HG02938 (cell line): Measurements from ENCODE around the gene CAMK4.
"Not testable (repeated sequence)": the region's sequence is repeated elsewhere in the genome, so short reads cannot be mapped to it uniquely, and the experiment has no call there.

Source experiments
- ATAC-seq: cut with Tn5 transposase; IDR thresholded peaks from one replicate; pipeline ENCODE4 v1.9.1; 2021; ENCODE audit warnings: mild to moderate bottlenecking, moderate library complexity; ENCODE audit not compliant: unreplicated experiment

Gene CAMK4

DNA sequence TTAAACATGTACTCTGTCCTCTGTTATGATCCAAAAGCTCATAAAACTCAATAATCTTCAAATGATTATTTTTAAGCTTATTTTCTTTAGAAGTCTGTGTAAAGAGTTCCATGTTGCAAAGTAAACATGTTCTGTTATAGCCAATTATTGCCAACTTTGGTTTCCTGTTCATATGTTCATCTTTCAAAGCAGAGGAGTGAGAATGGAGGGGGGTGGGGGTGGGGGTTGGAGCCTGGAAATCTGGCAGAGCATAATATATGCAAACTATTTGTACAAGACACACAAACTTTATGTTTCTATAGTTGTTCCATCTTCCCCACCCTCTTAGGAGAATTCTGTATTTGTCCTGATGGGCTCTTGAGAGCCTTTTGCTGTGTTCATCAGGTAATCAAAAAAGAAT is 153.1 kb downstream of the CAMK4 start:
- no peak for ATAC-seq

DNA sequence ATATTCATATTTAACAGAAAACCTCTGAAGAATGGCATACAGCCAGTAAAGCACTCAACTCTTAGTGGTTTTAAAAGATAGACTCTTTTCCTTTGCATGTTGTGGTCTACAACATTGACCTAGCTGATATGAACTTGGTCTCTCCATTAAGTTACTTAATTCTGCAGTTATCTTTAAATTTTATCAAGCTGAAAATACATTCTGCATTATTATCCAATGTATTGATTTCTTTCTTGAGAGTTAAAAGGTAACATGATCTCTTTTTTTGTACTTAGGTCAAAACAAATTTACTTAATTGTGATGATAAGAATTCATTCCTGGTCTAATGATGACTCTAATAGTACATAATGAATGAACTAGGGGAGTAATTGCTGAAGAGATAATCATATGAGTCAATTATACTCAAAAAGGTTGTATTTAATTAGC is 155.2 kb downstream of the CAMK4 start:
- ATAC-seq: no peak

DNA sequence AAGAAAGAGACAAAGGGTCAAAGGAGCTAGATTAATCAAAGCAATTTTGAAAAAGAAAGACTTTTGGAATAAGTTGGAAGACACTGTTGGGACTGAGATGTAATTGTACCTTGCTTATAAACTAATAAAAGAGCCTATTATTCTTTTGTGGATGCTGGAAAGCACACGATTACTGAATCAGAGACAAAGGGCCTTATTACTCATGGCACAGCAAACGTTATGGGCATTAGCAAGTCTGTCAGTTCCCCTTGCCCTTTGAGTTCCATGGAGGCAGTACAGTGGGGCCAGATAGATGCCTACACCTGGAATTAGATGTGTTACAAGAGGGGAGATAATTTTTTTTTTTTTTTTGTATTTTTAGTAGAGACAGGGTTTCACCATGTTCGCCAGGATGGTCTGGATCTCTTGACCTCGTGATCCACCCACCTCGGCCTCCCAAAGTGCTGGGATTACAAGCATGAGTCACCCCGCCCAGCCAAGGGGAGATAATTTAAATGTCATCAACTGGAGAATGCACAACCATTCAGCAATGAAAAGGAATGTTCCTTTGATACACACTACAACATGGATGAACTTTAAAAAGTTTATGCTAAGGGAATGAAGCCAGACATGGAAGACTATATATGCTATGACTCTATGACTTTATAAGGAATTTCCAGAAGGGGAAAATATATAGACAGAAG is 159.2 kb downstream of the CAMK4 start:
- ATAC-seq: no peak

DNA sequence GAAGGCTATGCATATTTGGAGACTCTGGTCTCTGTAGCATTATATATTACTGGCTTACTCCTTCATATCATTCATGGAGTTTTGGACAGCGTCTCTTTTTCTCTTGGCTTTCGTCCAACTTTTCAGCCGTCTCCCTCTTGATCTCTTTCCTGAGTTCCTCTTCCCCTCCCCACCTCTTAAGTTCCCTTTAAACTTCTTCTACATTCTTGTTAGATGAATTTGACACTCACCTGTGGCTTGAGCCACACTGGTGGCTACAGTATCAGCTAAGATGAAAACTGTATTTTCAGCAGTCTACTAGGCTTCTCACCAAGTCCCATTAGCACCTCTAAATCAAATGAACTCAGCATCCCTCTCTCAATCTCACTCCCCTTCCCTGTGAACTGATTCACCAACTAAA is 160.0 kb downstream of the CAMK4 start:
- no peak for ATAC-seq

DNA sequence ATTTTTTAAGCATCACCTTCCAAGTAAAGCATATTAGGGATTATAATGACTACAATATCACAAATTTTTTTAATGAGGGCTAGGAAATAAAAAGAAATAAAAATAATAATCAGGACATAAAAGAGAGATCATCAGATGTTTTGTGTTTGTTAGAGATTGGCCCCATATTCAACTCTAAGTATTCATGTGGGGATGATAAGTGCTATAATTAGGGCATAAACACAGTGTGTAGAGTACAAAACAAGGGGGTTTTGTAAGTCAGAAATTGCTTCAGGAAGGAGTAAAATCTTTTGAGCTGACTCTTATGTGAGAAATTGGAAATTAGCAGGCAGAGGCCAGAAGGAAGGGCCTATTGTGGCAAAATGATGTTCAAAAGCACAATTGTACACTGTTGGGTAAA is 160.9 kb downstream of the CAMK4 start:
- no peak for ATAC-seq

DNA sequence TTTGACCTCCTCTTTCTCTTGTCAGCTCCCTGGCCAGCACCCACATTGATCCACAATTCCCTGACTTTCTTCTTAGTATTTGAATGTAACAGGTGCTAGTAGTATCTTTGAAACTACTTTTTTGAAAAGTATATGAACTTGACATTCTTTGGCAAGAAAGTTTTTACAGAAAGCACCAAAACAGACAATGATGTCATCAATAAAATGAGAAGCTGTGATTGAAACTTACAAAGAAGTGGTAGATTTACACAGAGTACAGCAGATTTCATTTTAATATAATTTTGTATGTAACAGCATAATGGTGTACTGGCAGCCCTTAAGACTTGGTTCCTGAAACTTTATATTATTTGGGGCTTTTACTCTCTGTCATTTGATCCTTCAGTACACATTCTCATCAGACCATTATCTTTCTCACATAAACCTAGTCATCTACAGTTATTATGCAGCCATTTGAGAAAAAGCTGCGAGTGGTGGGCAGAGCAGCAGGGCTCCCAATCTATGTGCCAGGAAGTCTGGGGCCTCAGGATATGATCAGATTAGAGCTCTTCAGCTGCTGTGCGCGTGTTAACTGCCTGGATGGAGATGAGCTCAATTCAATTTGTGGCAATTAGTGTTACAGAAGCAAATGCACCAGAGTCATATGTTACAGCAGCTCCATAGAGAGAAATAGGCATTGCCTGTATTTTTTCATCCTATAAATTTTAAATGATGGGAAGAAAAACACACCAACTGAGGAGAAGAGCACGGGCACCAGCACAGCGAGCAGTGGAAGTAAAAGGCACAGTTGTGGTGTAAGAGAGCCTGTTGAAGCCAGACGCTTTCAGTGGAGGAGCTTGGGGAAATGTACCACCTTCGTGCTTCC is 162.0 kb downstream of the CAMK4 start:
- no peak for ATAC-seq

DNA sequence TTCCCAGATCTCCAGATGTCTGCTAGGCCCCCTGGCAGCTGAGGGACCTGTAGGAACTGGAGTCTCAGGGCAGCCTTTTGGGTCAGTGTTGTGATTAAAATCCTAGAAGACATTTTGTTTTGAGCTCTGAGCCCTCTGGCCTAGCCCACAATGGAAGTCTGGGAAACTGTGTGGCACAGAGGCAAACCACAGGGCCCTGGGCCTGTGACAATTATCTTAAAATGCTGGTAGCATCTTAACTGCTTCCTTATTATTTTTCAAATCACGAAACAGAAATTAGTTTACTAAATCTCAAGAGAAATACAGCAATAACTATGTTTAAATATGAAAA is 162.6 kb downstream of the CAMK4 start:
- no peak for ATAC-seq

DNA sequence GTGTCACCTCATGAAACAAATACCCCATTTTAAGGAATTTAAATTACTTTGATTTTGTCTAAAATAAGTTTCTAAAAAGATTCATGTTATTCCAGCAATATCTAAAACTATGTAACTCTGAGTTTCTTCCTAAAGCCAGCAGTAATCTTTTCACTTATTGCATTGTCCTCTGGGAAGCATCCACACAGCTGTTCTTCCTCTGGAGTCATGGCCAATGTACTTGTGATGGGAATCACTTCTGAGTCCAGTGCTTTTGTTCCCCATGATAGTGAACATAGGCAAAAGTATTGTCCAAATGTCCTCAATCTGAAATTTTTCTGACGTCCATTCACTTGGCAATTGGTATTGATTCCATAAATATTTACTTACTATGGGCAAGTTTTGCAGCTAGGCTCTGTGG is 163.2 kb downstream of the CAMK4 start:
- no peak for ATAC-seq

DNA sequence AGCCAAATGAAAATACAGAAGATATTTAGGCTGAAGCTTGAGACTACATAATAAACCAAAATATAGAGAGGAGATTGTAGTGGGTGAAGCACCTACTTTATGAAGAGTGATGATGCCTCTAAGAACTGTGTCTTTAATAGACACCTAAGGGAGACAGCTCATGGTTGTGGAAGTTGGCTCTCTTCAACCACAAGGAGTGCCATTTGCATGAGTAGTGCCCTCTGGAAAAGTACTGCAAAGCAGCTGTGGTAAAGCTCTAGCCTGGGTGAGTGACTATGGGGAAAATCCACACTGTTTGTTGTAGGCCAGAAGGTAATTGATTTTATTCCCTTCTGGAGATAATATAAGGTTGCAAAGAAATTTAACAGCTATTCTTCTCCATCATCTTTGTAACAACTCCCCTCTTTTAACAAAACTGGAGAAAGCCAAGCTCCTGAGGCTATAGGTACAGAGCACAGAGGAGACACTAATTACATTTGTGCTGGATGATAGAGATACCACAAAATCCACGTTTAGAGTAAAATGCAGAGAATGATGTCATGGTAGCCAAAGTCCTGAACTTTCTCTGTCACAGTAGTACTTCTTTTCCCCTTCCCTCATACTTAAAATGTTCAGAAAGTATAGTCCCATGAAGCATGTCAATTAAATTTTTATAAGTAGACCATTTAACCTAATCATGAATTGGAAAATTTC is 165.4 kb downstream of the CAMK4 start:
- no peak for ATAC-seq

DNA sequence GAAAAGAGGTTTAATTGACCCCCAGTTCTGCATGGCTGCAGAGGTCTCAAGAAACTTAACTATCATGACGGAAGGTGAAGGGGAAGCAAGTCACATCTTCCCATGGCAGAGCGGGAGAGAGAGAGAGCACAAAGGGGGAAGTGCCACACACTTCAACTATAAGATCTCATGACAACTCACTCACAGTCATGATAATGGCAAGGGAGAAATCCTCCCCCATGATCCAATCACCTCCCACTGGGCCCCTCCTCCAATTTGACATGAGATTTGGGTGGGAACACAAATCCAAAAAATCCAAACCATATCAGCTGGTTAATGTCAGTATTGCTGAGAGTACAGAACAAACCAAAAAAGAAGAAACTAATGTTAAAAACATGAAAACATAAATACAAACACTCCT is 168.0 kb downstream of the CAMK4 start:
- ATAC-seq: no peak

DNA sequence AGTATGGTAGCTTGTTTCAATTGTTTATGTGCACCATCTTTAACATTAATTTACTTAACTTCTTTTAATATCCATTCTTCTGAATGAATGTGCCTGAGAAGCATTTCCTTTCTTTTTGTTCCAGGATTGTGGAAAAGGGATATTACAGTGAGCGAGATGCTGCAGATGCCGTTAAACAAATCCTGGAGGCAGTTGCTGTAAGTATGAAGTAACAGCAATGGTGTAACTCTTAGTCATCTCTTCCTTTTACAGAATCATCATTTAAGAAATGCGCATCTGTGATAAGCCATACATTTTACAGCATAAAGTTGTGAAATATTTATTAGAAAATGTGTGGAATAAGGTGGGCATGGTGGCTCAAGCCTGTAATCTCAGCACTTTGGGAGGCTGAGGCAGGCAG is 170.4 kb downstream of the CAMK4 start:
- ATAC-seq: no peak

DNA sequence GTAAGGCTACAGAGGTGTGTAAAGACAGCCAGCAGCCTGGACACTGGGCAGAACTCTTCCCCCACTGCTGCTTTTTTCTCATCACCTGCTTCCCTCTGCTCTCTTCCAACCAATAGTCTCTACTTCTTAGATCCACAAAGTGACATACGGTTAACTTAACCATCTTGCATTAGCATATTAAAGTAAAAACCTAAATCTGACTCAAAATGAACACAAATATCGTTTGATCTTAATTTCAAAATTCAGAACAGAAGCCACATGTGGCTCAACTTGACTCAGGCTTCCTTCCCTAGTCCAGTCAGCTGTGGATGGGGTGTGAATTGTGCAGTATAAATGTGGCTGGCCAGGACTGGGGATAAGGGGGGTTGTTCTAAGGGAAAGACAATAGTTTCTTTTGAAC is 173.8 kb downstream of the CAMK4 start:
- no peak for ATAC-seq

DNA sequence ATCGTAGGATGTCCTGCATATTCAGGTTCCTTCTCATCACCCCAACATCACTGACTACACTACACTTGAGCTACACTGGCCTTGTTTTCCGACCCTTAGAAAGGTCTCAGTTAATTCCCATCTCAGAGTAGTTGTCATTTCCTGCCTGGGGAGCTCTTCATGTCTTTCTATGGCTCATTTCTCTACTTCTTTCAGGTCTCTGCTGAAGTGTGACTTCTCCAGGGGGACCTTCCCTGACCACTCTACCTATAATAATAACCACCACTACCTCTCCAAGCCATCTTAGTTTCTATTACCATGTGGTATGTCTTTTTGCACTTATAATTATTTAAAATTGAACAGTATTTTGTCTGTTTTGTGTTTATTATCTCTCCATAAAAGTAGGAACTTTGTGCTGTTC is 174.9 kb downstream of the CAMK4 start:
- no peak for ATAC-seq

DNA sequence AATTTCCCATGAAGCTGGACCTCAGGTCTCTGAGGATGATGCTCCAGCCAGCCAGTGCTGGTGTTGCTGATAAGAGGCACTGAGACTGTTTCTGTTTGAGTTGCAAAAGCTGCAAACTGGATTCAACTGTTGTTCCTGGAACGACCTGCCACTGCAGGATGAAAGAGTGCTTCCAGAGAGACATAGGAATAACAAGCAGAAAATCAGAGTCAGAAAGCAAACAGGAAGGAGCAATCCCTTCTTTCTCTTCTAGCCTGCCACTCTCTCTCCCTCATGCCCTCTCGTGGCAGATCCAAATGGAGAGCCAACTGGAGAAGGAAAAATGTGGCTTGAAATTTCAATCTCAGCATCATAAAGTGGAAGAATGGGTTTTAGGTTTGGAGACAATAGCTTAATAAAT is 177.7 kb downstream of the CAMK4 start:
- no peak for ATAC-seq

DNA sequence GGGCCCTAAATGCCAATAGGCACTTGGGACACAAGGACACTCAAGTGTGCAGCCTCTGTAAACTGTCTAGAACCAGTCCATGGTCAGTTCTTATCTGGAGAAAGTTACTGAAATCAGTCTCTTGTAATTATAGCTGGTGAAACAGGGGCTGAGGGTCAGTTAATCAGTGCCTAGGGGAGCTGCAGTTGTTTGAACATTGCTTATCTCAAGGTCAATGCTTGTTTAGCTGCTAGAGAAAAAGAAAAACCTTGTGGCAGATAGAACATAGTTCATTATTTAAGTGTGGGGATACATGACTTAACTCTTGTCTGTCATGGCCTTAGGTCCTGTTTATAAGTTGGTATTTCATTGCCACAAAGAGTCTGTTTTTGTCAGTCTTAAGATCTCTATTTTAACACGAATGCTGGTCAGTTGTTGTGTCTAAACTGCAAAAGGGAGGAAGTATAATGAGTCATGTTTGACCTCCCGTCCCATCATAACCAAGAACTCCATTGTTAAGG is 180.1 kb downstream of the CAMK4 start:
- no peak for ATAC-seq

DNA sequence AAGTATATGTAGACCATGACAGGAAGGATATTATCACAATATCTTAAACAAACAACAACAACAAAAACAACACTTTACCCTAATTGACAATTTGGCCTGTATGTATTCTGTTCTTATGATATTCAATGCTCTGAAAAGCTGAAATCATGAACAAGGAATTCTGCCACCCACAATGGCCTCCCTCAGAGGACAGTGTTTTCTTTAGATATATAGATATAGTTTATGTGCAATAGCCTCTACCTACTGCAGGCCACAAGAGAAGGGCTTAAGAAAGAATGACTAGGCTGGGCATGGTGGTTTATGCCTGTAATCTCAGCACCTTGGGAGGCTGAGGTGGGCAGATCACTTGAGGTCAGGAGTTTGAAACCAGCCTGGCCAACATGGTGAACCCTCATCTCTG is 183.4 kb downstream of the CAMK4 start:
- ATAC-seq: no peak

DNA sequence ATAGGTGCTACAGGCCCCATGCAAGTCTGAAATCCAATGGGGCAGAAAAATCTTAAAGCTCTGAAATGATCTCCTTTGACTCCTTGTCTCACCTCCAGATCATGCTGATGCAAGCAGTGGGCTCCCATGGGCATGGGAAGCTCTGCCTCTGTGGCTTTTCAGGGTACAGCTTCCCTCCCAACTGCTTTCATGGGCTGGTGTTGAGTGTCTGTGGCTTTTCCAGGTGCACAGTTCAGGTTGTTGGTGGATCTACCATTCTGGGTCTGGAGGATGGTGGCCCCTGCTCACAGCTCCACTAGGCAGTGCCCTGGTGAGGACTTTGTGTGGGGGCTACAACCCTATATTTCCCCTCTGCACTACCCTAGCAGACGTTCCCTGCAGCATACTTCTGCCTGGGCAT is 184.6 kb downstream of the CAMK4 start:
- ATAC-seq: no peak

DNA sequence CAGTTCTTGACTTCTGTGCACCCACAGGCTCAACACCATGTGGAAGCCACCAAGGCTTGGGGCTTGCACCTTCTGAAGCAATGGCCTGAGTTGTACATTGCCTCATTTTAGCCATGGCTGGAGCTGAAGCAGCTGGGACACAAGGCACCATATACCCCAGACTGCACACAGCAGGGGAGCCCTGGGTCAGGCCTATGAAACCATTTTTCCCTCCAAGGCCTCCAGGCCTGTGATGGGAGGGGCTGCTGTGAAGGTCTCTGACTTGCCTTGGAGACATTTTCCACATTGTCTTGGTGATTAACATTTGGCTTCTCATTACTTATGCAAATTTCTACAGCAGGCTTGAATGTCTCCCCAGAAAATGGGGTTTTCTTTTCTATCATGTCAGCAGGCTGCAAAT is 185.1 kb downstream of the CAMK4 start:
- ATAC-seq: not testable (repeated sequence)

DNA sequence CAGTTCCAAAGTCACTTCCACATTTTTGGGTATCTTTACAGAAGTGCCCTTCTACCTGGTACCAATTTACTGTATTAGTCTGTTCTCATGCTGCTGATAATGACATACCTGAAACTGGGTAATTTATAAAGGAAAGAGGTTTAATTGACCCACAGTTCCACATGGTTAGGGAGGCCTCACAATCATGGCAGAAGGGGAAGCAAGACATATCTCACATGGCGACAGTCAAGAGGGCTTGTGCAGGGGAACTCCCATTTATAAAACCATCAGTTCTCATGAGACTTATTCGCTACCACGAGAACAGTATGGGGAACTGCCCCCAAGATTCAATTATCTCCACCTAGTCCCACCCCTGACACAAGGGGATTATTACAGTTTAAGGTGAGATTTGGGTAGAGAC is 185.9 kb downstream of the CAMK4 start:
- not testable (repeated sequence) for ATAC-seq

DNA sequence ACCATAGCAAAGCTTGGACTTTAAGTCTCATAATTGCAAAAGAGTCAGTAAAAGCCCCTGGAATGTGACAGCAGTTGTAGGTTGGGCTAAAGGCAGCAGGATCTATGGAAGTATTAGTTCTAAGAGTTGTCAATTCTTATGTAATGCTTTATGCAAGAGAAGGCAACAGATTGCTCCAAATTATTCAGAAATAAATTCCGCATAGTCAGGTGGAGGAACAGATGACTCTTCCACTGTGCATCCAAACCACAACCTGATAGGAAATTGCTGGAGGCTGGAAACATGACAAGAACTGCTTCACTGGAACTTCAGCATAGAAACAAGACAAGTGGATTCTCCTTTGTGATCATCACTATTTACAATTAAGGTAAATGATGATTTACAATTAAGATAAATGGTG is 187.1 kb downstream of the CAMK4 start:
- ATAC-seq: no peak

DNA sequence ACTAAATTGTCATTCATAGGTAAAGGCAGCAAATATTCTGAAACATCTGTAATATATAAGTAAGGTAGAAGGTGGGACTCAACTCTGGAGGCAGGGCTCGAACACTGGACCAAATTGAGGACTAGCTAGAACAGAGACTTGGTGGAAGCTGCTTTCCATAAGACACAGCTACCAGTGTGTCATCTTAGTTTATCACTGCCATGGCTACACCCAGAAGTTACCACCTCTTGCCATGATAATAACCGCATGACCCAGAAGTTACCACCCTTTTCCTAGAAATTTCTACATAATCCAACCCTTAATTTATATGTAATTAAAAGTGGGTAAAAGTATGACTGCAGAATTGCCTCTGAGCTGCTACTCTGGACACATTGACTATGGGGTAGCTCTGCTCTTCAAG is 188.4 kb downstream of the CAMK4 start:
- no peak for ATAC-seq

DNA sequence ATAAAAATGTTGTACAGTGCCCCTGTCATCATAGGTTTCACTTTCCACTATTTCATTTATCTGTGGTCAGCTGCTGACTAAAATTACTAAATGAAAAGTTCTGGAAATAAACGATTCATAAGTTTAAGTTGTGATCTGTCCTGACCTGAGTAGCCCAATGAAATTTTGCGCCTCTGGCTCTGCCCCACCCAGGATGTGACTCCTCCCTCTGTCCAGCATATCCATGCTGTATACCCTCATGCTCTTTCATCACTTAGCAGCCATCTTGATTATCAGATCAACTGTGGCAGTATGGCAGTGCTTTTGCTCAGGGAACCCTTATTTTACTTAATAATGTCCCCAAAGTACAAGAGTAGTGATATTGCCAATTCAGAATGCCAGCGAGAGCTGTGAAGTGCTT is 190.9 kb downstream of the CAMK4 start:
- ATAC-seq: no peak
